ENCODE data around the gene SPEN. TPM values are rescaled to one million over a fixed set of nuclear protein-coding genes. Genes with fewer than 3 reads are reported as not detected.
A peak's percentile ranks its signal among the peaks of the same experiment; 100 is the strongest.

Gene SPEN
- total and polyA plus RNA-seq, 10 of the 15 experiments (the other 5 are each of a cell fraction or from before 2014, with no cell fraction given), result 5.2 to 58.7 (median 20.1) TPM

DNA sequence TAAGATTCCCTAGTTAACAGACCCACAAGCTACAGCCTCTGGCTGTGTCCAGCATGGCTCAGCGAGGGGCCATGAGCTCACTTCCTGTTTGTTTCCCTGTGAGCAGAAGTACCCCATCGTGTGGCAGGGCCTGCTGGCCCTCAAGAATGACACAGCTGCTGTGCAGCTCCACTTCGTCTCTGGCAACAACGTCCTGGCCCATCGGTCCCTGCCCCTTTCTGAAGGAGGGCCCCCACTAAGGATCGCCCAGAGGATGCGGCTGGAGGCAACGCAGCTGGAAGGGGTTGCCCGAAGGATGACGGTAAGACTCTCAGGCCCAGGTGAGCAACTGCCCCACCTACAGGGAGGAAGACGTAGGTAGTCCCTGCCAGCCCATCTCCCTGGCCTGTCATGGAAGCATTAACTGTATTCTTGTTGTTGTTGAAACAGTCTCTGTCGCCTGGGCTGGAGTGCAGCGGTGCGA is 90.2 kb downstream of the SPEN start:
- TF ChIP-seq, protein P1, sequence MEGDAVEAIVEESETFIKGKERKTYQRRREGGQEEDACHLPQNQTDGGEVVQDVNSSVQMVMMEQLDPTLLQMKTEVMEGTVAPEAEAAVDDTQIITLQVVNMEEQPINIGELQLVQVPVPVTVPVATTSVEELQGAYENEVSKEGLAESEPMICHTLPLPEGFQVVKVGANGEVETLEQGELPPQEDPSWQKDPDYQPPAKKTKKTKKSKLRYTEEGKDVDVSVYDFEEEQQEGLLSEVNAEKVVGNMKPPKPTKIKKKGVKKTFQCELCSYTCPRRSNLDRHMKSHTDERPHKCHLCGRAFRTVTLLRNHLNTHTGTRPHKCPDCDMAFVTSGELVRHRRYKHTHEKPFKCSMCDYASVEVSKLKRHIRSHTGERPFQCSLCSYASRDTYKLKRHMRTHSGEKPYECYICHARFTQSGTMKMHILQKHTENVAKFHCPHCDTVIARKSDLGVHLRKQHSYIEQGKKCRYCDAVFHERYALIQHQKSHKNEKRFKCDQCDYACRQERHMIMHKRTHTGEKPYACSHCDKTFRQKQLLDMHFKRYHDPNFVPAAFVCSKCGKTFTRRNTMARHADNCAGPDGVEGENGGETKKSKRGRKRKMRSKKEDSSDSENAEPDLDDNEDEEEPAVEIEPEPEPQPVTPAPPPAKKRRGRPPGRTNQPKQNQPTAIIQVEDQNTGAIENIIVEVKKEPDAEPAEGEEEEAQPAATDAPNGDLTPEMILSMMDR (IDR thresholded peaks at IDR 0.05 in 2 of 3, conservative IDR thresholded peaks at IDR 0.05 in 1 of 3; ENCODE audit: control insufficient read depth in 2 of 3, extremely low read depth in 1 of 3, insufficient read depth in 1 of 3, low read depth in 3 of 3, low read length in 3 of 3), result 0 out of 6 replicates have a peak, but pooled peaks of 2 of the 3 experiments have one; percentile 1 to 11
- peak; percentile 57 for TF ChIP-seq POLR2A (IDR thresholded peaks at IDR 0.05; ENCODE audit: low read depth, low read length)
- TF ChIP-seq KLF5 (IDR thresholded peaks at IDR 0.05; ENCODE audit: partially characterized antibody), result no peak
- peak; percentile 23; the same call in 1 of the 2 replicates for TF ChIP-seq PML (IDR thresholded peaks at IDR 0.05; ENCODE audit: low read length)
- TF ChIP-seq LARP7 (IDR thresholded peaks at IDR 0.05), result no peak
- Histone ChIP-seq H3K4me1 (ENCODE audit: control insufficient read depth, insufficient read depth, low read length) (no peaks in the 10 kb centered on the region), H3K9ac (ENCODE audit: control insufficient read depth, insufficient read depth, low read length) (no peak overlapping the region), H3K36me3 (ENCODE audit: control insufficient read depth in 2 of 2, insufficient read depth in 2 of 2, low read length in 1 of 2) (peaks cover 16 to 68% of the 10 kb centered on the region in 2 experiments), H3K27ac (ENCODE audit: control insufficient read depth, insufficient read depth) (no peak overlapping the region), H2AFZ (ENCODE audit: control insufficient read depth, low read depth, low read length) (no peak overlapping the region), H3K27me3 (replicated peaks in 1 of 2; ENCODE audit: control insufficient read depth in 2 of 2, insufficient read depth in 2 of 2, low read length in 1 of 2) (no peaks in the 10 kb centered on the region), H3K4me3 (no peak overlapping the region), H3K79me2 (ENCODE audit: control insufficient read depth, insufficient read depth, low read length) (no peaks in the 10 kb centered on the region), H3K9me3 (replicated peaks; ENCODE audit: control insufficient read depth, insufficient read depth, low read length) (no peaks in the 10 kb centered on the region), H3K4me2 (ENCODE audit: control insufficient read depth, insufficient read depth) (no peak overlapping the region), H4K20me1 (ENCODE audit: control insufficient read depth, insufficient read depth) (no peaks in the 10 kb centered on the region)
- CTCF ChIA-PET, result interaction anchor here (1.4 to 3.3 kb wide), 4 partner anchors 68 to 146 kb away, joined by 4 to 19 read pairs (median 5); no protein-coding TSS in a partner anchor
- intact Hi-C loops (cut with micrococcal nuclease; ENCODE audit: unreplicated experiment) (no loop called here), in situ Hi-C loops (cut with MboI) (no loop called here)
- no TSS peak for BruUV-seq (replicated peaks)
- POLR2A ChIA-PET, result interaction anchor here (0.6 to 1.0 kb wide), 4 partner anchors 9 to 157 kb away, joined by 3 to 5 read pairs (median 4); no protein-coding TSS in a partner anchor
- SMC1A ChIA-PET (ENCODE audit: uncharacterized antibody, unreplicated experiment), result interaction anchor here (1.4 to 1.7 kb wide), 2 partner anchors 122 to 146 kb away, joined by 4 to 9 read pairs; no protein-coding TSS in a partner anchor
- no peak for DNase-seq (ENCODE audit: low read depth, low spot score)
- no peak for FAIRE-seq
- peak; percentile 15 for ATAC-seq
- 81% methylated on average over 14 of the region's 14 CpGs for WGBS (ENCODE audit: insufficient coverage, insufficient replicate concordance, low lambda C conversion rate, missing lambda C conversion rate)
- RAD21 ChIA-PET (ENCODE audit: unreplicated experiment), result no interaction called here
